Testis (tissue), 3 donors: ENCODE data around the gene BCO2. TPM values are rescaled to one million over a fixed set of nuclear protein-coding genes. Genes with fewer than 3 reads are reported as not detected.
A peak's percentile ranks its signal among the peaks of the same experiment; 100 is the strongest.

Experiments used
- DNase-seq: peaks from one replicate; pipeline ENCODE4 v3.0.0-alpha.2; 2019
- H3K27ac ChIP-seq, 2 donors: fragments of 200-600 bp; sonication (generic); one replicate each; pipeline ENCODE4 v1.5.1; 2019
- H3K27me3 ChIP-seq: fragments of 200-600 bp; sonication (generic); one replicate; pipeline ENCODE4 v1.5.1; 2019
- H3K36me3 ChIP-seq: fragments of 200-600 bp; sonication (generic); one replicate; pipeline ENCODE4 v1.5.1; 2017; ENCODE audit warnings: low read depth; ENCODE audit errors: missing control alignments
- H3K4me1 ChIP-seq: fragments of 200-600 bp; sonication (generic); one replicate; pipeline ENCODE4 v1.5.1; 2019
- H3K4me3 ChIP-seq, 2 donors: fragments of 200-600 bp; sonication (generic); one replicate each; pipeline ENCODE4 v1.5.1; 2017 to 2019
- H3K9me3 ChIP-seq: fragments of 200-600 bp; sonication (generic); one replicate; pipeline ENCODE4 v1.5.1; 2017
- CTCF ChIP-seq, 3 experiments: fragments of 450-650 bp in 2 of 3; fragments of 200-600 bp in 1 of 3; sonication (generic) in 1 of 3; IDR thresholded peaks; one replicate each; pipeline ENCODE4 v1.5.1; 2016 to 2019; ENCODE audit warnings: antibody characterized with exemption in 3 of 3, mild to moderate bottlenecking in 2 of 3, moderate library complexity in 1 of 3
- POLR2A ChIP-seq: fragments of 450-650 bp; IDR thresholded peaks from one replicate; pipeline ENCODE4 v1.6.1; 2017; ENCODE audit warnings: antibody characterized with exemption, mild to moderate bottlenecking, moderate library complexity
- WGBS, 2 donors: methylation state at CpG; one replicate each; pipeline ENCODE4 v1.1.5; 2018; 5-methylcytosine and 5-hydroxymethylcytosine counted together
- intact Hi-C: fragments of 100-400 bp; cut with DNase I; formaldehyde crosslinking; loops from one replicate; pipeline ENCODE4 v1.15.1; 2023; ENCODE audit warnings: low total_unique reads
- polyA plus RNA-seq: library from polyadenylated mRNA; stranded (reverse); fragments of 350-450 nt; fragmentation: Illumina TruSeq; extraction: RNeasy Lipid Tissue Mini Kit (QIAGEN cat#74804); gene quantifications from one replicate; pipeline ENCODE4 v1.2.3, GENCODE V29; 2014; ENCODE audit warnings: low read depth, low replicate concordance; ENCODE audit not compliant: insufficient read depth
- total RNA-seq, 2 donors: library from RNA; depleted of rRNA; stranded (reverse); fragments of >200 nt; gene quantifications; one replicate each; pipeline ENCODE4 v1.2.3, GENCODE V29; 2016

BCO2 gene
- total and polyA plus RNA-seq, 3 donors from 2014 or later: 10.2 to 11.0 (median 10.4) TPM

GRCh38 chr11:112213753-112214152, 38.4 kb downstream of the BCO2 start:
- Histone ChIP-seq H3K27me3 (no peaks in the 10 kb centered on the region), H3K36me3 (no peaks in the 10 kb centered on the region), H3K27ac (no peak overlapping the region), H3K9me3 (no peaks in the 10 kb centered on the region), H3K4me1 (no peaks in the 10 kb centered on the region), H3K4me3 (no peak overlapping the region)
- TF ChIP-seq CTCF (IDR thresholded peaks at IDR 0.05) (no peak), POLR2A (no peak)
- DNase-seq: no peak
- WGBS, 2 donors: 89 to 92% methylated on average over 4 of the region's 4 CpGs
- intact Hi-C loops: no loop called here

GRCh38 chr11:112215621-112216020, 40.3 kb downstream of the BCO2 start:
- H3K27ac ChIP-seq: no peak overlapping the region
- H3K4me3 ChIP-seq: no peak overlapping the region
- DNase-seq: no peak
- no peaks in the 10 kb centered on the region for H3K4me1 ChIP-seq
- 93 to 94% methylated on average over 6 of the region's 6 CpGs for WGBS, 2 donors
- H3K9me3 ChIP-seq: no peaks in the 10 kb centered on the region
- H3K27me3 ChIP-seq: no peaks in the 10 kb centered on the region
- no peaks in the 10 kb centered on the region for H3K36me3 ChIP-seq
- intact Hi-C loops: no loop called here
- TF ChIP-seq CTCF (IDR thresholded peaks at IDR 0.05) (no peak), POLR2A (no peak)

- 100% methylated on average over 1 of the region's 1 CpG for WGBS, 2 donors
- Histone ChIP-seq H3K27ac (no peak overlapping the region), H3K4me1 (no peaks in the 10 kb centered on the region), H3K36me3 (no peaks in the 10 kb centered on the region), H3K9me3 (no peaks in the 10 kb centered on the region), H3K4me3 (no peak overlapping the region), H3K27me3 (no peaks in the 10 kb centered on the region)
- no peak for TF ChIP-seq CTCF (IDR thresholded peaks at IDR 0.05)
- no peak for TF ChIP-seq POLR2A
- DNase-seq: no peak
- intact Hi-C loops: no loop called here
Observed at GRCh38 chr11:112216561-112217105, 41.3 kb downstream of the BCO2 start.

GRCh38 chr11:112219476-112220232, 44.3 kb downstream of the BCO2 start:
- Histone ChIP-seq H3K4me1 (no peaks in the 10 kb centered on the region), H3K9me3 (no peaks in the 10 kb centered on the region), H3K27me3 (no peaks in the 10 kb centered on the region), H3K27ac (no peak overlapping the region), H3K4me3 (no peak overlapping the region), H3K36me3 (no peaks in the 10 kb centered on the region)
- peak; percentile 49 for DNase-seq
- TF ChIP-seq CTCF (IDR thresholded peaks at IDR 0.05): peak; percentile 64 to 83 (median 81)
- no peak for TF ChIP-seq POLR2A
- WGBS, 2 donors: 49 to 51% methylated on average over 7 of the region's 7 CpGs
- intact Hi-C loops: loop anchor here (5.0 kb wide), 1 partner anchor 63 kb away; no protein-coding TSS in a partner anchor
